GM21717 (cell line): Measurements from ENCODE around the gene PCDH8.
"Not testable (repeated sequence)": the region's sequence is repeated elsewhere in the genome, so short reads cannot be mapped to it uniquely, and the experiment has no call there.

Experiments used
- ATAC-seq: cut with Tn5 transposase; IDR thresholded peaks from one replicate; pipeline ENCODE4 v1.9.1; 2021; ENCODE audit warnings: mild to moderate bottlenecking, moderate library complexity; ENCODE audit not compliant: unreplicated experiment

Gene PCDH8

DNA sequence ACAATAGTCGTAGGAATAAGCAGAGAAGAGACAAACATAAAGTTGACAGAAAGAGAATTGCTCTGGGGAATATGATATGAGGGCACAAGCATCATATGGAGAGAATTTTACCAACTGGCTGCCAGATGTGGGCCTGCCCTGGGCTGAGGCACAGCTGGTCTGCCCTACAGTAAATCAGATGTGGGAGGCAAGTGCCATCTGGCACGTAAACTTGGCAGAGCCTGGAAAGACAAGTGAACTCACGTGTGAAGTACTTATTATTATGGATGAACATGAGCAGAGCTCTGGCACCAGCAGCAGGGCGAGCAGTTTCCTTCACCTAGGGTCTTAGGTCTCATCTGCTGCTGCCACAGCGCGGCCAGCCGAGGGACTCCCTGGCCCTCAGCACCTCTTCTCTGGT, 20.6 kb downstream of the PCDH8 start:
- ATAC-seq: no peak

DNA sequence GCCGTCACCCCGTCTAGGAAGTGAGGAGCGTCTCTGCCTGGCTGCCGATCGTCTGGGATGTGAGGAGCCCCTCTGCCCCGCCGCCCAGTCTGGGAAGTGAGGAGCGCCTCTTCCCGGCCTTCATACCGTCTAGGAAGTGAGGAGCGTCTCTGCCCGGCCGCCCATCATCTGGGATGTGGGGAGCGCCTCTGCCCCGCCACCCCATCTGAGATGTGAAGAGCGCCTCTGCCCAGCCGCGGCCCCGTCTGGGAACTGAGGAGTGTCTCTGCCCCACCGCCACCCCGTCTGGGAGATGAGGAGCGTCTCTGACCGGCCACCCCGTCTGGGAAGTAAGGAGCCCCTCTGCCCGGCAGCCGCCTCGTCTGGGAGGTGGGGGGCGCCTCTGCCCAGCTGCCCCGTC, 30.6 kb downstream of the PCDH8 start:
- ATAC-seq: not testable (repeated sequence)

DNA sequence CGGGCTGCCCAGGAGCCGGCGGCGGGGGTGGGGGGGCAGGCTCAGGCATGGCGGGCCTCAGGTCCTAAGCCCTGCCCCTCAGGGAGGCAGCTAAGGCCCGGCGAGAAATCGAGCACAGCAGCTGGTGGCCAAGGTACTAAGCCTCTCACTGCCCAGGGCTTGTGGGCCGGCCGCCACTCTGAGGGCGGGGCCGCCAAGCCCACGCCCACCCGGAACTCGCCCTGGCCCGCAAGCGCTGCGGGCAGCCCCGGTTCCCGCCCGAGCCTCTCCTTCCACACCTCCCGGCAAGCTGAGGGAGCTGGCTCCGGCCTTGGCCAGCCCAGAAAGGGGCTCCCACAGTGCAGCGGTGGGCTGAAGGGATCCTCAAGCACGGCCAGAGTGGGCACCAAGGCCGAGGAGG, 33.1 kb downstream of the PCDH8 start:
- no peak for ATAC-seq

- no peak for ATAC-seq
These were observed 35.5 kb downstream of the PCDH8 start for GRCh38 chr13:52812941-52813340.

DNA sequence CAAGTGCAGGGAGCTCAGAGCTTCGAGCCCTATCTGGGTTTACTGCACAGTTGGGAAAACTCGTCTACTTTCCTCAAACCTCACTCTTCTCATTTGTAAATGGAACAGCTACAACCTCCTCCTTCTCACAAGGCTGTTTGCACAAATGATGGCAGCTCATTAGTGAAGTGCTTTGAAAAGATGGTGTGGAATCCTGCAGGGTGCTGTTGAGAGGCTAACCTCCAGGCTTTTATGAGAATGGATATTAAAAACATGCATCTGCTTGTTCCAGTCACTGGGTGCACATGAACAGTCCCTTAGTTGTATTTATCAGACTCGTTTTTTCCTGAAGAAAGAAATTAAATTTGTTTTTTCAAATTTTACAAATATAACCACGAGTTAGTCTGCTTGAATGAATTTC, 36.6 kb downstream of the PCDH8 start:
- ATAC-seq: no peak

DNA sequence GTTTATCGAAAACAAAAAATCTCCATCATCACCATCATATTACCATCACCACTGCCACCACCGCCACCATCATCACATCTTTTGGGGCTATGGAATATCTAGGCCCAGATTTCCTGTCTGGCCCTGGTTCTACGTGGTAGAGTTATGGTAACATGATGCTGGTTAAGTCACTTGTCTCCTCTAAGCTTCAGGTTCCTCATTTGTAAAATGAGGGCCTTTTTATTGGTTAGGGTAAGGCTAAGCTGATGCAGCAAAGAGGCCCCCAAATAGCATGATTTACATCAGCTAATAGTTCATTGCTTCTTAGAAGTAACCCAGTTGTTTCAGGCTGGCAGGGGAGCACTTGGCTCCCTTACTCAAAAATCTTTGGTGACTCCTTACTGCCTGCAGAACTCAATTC, 37.9 kb downstream of the PCDH8 start:
- no peak for ATAC-seq

- ATAC-seq: no peak
These were observed 38.4 kb downstream of the PCDH8 start for GRCh38 chr13:52810011-52810410.

DNA sequence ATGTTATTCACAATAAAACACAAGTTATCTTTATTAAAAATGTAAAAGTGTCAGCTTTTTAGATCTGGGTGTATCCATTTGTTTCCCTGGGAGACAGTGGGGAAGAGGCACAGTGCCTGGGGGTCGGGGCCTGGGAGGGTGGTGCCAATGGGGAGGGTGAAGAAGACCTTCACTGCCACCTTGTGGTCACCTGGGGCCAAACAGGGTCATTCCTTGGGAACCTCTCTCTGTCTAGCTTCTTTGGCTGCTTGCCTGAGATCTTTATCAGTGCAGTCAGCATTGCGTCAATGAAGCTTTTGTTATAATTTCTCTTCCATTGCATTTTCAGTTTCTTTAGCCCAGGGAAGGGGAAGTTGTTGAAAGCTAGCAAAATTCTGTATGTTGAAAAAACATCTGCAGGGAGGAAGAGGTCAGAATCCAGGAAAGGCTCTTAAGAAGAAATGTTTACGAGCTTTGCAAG, 39.1 kb downstream of the PCDH8 start:
- ATAC-seq: peak; percentile 78

DNA sequence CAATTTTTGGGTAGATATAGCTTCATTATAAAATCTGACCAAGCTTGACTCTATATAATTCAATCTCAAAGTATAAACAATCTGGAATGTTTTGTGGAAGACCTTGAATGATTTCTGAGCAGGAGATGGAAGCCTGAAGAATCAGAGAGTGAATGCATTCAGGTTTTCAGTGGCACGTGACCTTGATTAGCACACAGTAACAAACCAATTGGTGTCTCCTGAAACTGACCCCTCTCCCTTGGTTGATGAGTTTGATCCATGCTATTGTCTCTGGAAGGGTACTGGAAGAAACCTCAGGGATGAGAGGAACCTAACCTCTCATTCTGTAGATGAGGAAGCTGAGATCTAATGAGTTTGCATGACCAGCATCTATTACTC, 39.6 kb downstream of the PCDH8 start:
- no peak for ATAC-seq

- ATAC-seq: no peak
These were observed 42.4 kb downstream of the PCDH8 start for GRCh38 chr13:52806029-52806428.

GRCh38 chr13:52804202-52804641, 44.2 kb downstream of the PCDH8 start:
- ATAC-seq: no peak

DNA sequence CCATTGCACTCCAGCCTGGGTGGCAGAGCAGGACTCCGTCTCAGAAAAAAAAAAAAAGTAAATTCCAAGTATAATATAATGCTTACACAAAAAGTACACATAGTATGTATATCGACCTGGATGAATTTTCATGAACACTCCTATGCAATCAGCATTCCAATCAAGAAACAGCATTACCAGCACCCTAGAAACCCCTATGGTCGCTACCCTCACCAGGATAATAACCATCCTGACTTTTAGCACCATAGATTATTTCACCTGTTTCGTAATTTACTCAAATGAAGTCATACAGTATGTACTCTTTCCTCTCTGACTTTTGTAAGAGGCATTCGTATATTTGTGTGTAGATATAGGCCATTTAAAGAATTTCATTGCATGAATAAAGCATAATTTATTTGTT, 47.6 kb downstream of the PCDH8 start:
- no peak for ATAC-seq

GRCh38 chr13:52798770-52799430, 49.5 kb downstream of the PCDH8 start:
- ATAC-seq: no peak

DNA sequence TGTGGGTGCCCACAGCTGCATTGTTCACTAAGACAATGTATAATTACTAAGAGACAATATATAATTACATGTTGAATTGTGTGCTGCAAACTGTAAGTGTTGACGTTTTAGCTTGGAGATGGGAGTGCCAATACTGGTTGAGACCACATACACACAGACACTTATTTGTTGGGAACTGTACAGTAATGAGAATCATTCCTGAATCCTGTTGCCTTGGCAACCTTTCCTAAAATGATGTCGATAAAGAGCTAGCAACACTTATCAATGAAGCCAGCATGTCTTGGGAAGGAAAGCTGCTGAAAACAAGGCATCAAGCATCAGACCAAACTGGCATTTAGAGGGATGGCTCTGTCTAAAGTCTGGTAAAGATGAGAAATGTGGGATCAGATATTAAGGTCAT, 51.3 kb downstream of the PCDH8 start:
- ATAC-seq: no peak

DNA sequence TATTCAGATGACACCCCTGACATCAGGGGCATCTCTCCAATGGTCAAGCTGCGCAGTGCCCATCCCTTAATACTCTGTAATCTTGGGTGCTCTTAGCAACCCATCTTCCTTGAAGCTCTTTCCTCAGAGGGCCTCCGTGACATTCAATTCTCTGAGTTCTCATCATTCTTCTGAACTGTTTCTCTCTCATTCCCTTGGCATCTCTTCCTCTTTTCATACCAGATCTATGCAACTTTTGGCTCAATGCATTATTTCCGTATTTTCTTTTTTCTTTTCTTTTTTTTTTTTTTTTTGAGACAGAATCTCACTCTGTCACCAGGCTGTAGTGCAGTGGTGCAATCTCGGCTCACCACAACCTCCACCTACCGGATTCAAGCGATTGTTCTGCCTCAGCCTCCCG, 53.9 kb downstream of the PCDH8 start:
- no peak for ATAC-seq

GRCh38 chr13:52793515-52794061, 54.9 kb downstream of the PCDH8 start:
- no peak for ATAC-seq
